CD4-positive, CD25-positive, alpha-beta regulatory T cell (primary cell): Measurements from ENCODE around the gene TMEM132C. TPM values are rescaled to one million over a fixed set of nuclear protein-coding genes. Genes with fewer than 3 reads are reported as not detected.

Experiments
- ATAC-seq, 2 donors: fragments of 150-1000 bp; cut with Tn5 transposase; one replicate each; pipeline ENCODE4 v1.10.0; 2021; ENCODE audit warnings: low read depth in 2 of 2, moderate number of reproducible peaks in 2 of 2, moderate library complexity in 1 of 2
- DNase-seq, 3 donors: peaks; one replicate each; pipeline versions ENCODE4 v3.0.0 to v3.0.0-alpha.2; 2012 to 2022; ENCODE audit warnings: mixed read lengths in 1 of 3
- H3K27ac ChIP-seq: one replicate; pipeline ENCODE4 v1.7.0; 2013; ENCODE audit warnings: mild to moderate bottlenecking, low read length; ENCODE audit not compliant: insufficient read depth, poor library complexity, severe bottlenecking
- H3K27me3 ChIP-seq: one replicate; pipeline ENCODE4 v1.7.0; 2013; ENCODE audit warnings: low read length; ENCODE audit not compliant: control insufficient read depth, insufficient read depth
- H3K36me3 ChIP-seq: one replicate; pipeline ENCODE4 v1.7.0; 2013; ENCODE audit warnings: mild to moderate bottlenecking, low read length, moderate library complexity; ENCODE audit not compliant: control insufficient read depth, insufficient read depth
- H3K4me1 ChIP-seq: 2 replicates; pipeline ENCODE4 v1.7.0; 2013; ENCODE audit warnings: mild to moderate bottlenecking, low read length; ENCODE audit not compliant: insufficient read depth, control insufficient read depth, poor library complexity, severe bottlenecking
- H3K4me3 ChIP-seq: one replicate; pipeline ENCODE4 v1.7.0; 2013; ENCODE audit warnings: low read depth, mild to moderate bottlenecking, low read length, moderate library complexity
- H3K9me3 ChIP-seq, 2 experiments: 1 replicate in 1 of 2; 2 replicates in 1 of 2; pipeline ENCODE4 v1.7.0; 2013; ENCODE audit warnings: low read length in 2 of 2, mild to moderate bottlenecking in 1 of 2, moderate library complexity in 1 of 2; ENCODE audit not compliant: control insufficient read depth in 2 of 2
- H3K27ac Mint-ChIP-seq, 3 donors: one replicate each; pipeline ENCODE4 v1.8.0; 2020 to 2022; ENCODE audit warnings: mild to moderate bottlenecking in 3 of 3, mixed read lengths in 3 of 3, moderate library complexity in 2 of 3
- H3K27me3 Mint-ChIP-seq: one replicate; pipeline ENCODE4 v1.8.0; 2022; ENCODE audit warnings: mild to moderate bottlenecking, mixed read lengths
- H3K36me3 Mint-ChIP-seq: one replicate; pipeline ENCODE4 v1.8.0; 2020; ENCODE audit warnings: mixed read lengths
- H3K4me1 Mint-ChIP-seq, 4 donors: one replicate each; pipeline ENCODE4 v1.8.0; 2020 to 2022; ENCODE audit warnings: mixed read lengths in 4 of 4, mild to moderate bottlenecking in 1 of 4
- H3K4me3 Mint-ChIP-seq, 4 donors: one replicate each; pipeline ENCODE4 v1.8.0; 2020 to 2022; ENCODE audit warnings: mild to moderate bottlenecking in 4 of 4, mixed read lengths in 4 of 4, moderate library complexity in 3 of 4
- H3K9me3 Mint-ChIP-seq, 7 donors: one replicate each; pipeline ENCODE4 v1.8.0; 2020 to 2022; ENCODE audit warnings: mixed read lengths in 7 of 7, mild to moderate bottlenecking in 3 of 7, moderate library complexity in 2 of 7
- polyA plus RNA-seq, 4 donors: library from polyadenylated mRNA; unstranded; fragments of 300-500 nt; fragmentation: Illumina TruSeq; gene quantifications; one replicate each; pipeline ENCODE4 v1.2.3, GENCODE V29; 2021
- total RNA-seq: library from RNA; stranded (reverse); gene quantifications from one replicate; pipeline ENCODE4 v1.2.3, GENCODE V29; 2022

The TMEM132C gene
- total and polyA plus RNA-seq, 5 donors from 2014 or later, result 0.06 TPM; not detected in 4

DNA sequence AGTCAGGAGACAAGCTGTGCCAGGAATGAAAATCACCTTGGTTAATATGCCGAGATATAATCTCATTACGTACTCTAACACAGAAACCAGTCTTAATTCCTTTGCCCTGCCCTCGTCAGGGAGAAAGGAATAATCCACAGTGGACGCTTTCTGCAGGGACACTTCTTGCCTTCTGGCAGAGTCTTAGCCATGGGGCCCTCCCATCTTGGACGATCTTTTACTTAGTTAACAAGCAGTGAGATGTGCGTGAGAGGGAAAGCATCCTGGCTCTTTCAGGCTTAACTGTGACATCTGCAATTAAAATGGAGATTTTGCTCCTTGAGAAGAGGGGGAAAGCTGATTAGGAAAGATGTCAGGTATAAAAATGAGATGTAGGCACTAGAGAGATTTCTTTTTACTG, 246.4 kb downstream of the TMEM132C start:
- DNase-seq (no peak), ATAC-seq (no peak)
- H3K4me3 ChIP-seq, result no peak overlapping the region
- H3K4me3 Mint-ChIP-seq, result no peak overlapping the region
- H3K27ac Mint-ChIP-seq, result no peak overlapping the region
- no peak overlapping the region for H3K27ac ChIP-seq
- H3K36me3 Mint-ChIP-seq, result no peaks in the 10 kb centered on the region
- no peaks in the 10 kb centered on the region for H3K4me1 Mint-ChIP-seq
- peaks cover 0 to 12% (median 5%) of the 10 kb centered on the region in 7 donors for H3K9me3 Mint-ChIP-seq
- no peaks in the 10 kb centered on the region for H3K36me3 ChIP-seq
- no peaks in the 10 kb centered on the region for H3K4me1 ChIP-seq
- H3K9me3 ChIP-seq, result no peaks in the 10 kb centered on the region
- no peaks in the 10 kb centered on the region for H3K27me3 Mint-ChIP-seq
- no peaks in the 10 kb centered on the region for H3K27me3 ChIP-seq

DNA sequence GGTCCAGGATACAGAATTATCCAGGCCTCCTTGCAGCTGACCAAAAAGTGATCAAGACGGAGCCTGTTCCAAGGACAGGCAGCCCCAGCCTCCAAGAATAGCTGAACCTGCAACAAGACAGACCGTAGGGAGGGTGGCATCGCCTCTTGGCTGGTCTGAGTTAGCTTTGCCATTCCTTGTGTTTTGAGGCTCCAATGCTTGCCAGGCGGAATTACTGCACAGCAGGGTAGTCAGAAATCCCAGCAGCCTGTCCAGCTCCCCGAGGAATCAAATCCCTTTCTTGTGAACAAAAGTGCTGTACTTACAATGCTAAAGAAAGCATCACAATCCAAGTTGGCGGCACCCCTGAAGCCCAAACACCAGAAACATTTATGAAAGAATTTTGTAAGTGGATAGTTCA, 246.9 kb downstream of the TMEM132C start:
- Histone ChIP-seq H3K4me1 (no peaks in the 10 kb centered on the region), H3K9me3 (no peaks in the 10 kb centered on the region), H3K4me3 (no peak overlapping the region), H3K27me3 (no peaks in the 10 kb centered on the region), H3K27ac (no peak overlapping the region), H3K36me3 (no peaks in the 10 kb centered on the region)
- no peaks in the 10 kb centered on the region for H3K27me3 Mint-ChIP-seq
- DNase-seq, result no peak
- H3K9me3 Mint-ChIP-seq, result peaks cover 0 to 12% (median 5%) of the 10 kb centered on the region in 7 donors
- no peaks in the 10 kb centered on the region for H3K4me1 Mint-ChIP-seq
- H3K27ac Mint-ChIP-seq, result no peak overlapping the region
- H3K4me3 Mint-ChIP-seq, result no peak overlapping the region
- no peak for ATAC-seq
- no peaks in the 10 kb centered on the region for H3K36me3 Mint-ChIP-seq

DNA sequence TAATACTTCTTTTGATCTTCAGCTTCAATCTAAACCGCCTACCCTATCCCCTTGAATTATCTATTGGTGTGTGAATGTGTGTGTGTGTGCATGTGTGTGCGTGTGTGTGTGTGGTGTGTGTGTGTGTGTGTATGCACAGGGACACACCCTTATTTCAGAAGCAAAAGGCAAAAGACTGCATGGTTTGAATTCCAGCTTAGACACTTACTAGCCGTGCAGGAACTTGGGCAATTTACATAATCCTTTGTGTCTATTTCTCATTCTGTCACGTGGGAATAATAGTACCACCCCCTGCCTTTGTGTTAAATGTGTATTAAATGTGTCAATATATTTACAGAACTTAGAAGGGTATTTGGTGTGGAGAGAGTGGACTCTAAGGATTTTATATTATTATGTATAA, 251.7 kb downstream of the TMEM132C start:
- Histone ChIP-seq H3K36me3 (no peaks in the 10 kb centered on the region), H3K27ac (no peak overlapping the region), H3K4me3 (no peak overlapping the region), H3K27me3 (no peaks in the 10 kb centered on the region), H3K4me1 (no peaks in the 10 kb centered on the region), H3K9me3 (no peaks in the 10 kb centered on the region)
- Mint-ChIP-seq H3K4me3 (no peak overlapping the region), H3K4me1 (no peaks in the 10 kb centered on the region), H3K9me3 (peaks cover 0 to 11% (median 2%) of the 10 kb centered on the region in 7 donors), H3K27ac (no peak overlapping the region), H3K36me3 (no peaks in the 10 kb centered on the region), H3K27me3 (no peaks in the 10 kb centered on the region)
- ATAC-seq (no peak), DNase-seq (no peak)

DNA sequence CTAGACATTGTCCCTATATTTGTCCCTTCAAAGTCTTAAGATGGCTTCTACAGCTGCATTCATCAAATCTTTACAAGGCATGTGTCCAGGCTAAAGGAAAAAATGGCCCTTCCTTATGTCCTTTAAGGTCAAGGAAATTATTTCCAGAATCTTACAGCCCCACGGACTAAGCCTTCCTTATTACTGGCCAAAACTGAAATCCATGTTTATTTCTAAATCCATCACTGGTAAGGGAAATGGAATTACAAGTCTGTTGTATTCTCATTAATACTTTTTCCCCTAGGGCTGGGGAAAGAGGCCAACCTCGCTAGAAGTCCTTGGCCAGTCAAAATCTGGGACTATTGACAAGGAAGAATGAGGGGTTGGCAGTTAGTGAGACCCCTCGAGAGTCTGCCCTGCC, 252.5 kb downstream of the TMEM132C start:
- H3K4me1 Mint-ChIP-seq, result no peaks in the 10 kb centered on the region
- no peak overlapping the region for H3K27ac Mint-ChIP-seq
- peaks cover 0 to 11% (median 2%) of the 10 kb centered on the region in 7 donors for H3K9me3 Mint-ChIP-seq
- no peaks in the 10 kb centered on the region for H3K36me3 Mint-ChIP-seq
- H3K4me1 ChIP-seq, result no peaks in the 10 kb centered on the region
- no peaks in the 10 kb centered on the region for H3K27me3 ChIP-seq
- ATAC-seq (no peak), DNase-seq (no peak)
- H3K27me3 Mint-ChIP-seq, result no peaks in the 10 kb centered on the region
- no peaks in the 10 kb centered on the region for H3K9me3 ChIP-seq
- no peaks in the 10 kb centered on the region for H3K36me3 ChIP-seq
- H3K4me3 ChIP-seq, result no peak overlapping the region
- H3K27ac ChIP-seq, result no peak overlapping the region
- H3K4me3 Mint-ChIP-seq, result no peak overlapping the region

DNA sequence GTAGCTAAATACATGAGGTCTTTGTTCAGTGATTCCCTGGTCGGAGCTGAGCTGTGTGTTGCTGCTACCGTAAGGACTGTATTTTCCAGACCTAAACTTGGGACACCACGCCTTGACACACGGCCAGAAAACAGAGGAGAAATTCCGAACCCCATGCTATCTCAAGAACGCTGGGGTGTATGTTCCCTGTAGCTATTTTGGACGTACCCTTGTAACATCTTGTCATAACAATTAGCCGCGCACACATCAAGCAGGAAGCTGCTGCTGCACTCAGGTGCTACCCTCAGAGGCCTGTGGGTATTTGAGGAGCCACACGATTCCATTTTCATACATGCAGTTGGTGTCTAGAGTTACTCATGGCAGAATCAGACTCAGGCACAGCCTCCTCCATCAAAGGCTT, 255.0 kb downstream of the TMEM132C start:
- H3K36me3 Mint-ChIP-seq, result no peaks in the 10 kb centered on the region
- no peak overlapping the region for H3K4me3 ChIP-seq
- H3K4me3 Mint-ChIP-seq, result no peak overlapping the region
- H3K4me1 Mint-ChIP-seq, result no peaks in the 10 kb centered on the region
- no peaks in the 10 kb centered on the region for H3K27me3 Mint-ChIP-seq
- peaks cover 0 to 11% (median 2%) of the 10 kb centered on the region in 7 donors for H3K9me3 Mint-ChIP-seq
- no peaks in the 10 kb centered on the region for H3K27me3 ChIP-seq
- H3K9me3 ChIP-seq, result no peaks in the 10 kb centered on the region
- H3K27ac Mint-ChIP-seq, result no peak overlapping the region
- H3K4me1 ChIP-seq, result no peaks in the 10 kb centered on the region
- no peak overlapping the region for H3K27ac ChIP-seq
- no peaks in the 10 kb centered on the region for H3K36me3 ChIP-seq
- DNase-seq (no peak), ATAC-seq (no peak)

DNA sequence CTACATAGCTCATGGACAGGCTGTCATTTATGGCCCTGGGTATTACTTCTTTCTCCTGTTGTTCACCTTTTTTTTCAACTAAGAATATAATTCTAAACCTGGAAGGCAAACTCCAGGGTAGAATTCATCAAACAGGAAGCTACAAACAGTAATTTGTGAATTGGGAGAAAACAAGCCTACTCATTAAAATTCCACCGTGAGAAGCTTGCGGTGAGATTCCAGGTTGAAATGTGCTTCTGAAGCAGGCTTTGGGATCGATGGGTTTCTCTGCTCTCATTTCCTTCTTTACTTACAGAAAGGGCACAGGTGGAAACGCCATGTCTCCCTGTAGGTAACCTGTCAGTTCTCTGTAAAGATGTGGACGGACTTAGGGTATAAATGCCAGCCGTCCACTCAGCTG, 257.5 kb downstream of the TMEM132C start:
- Mint-ChIP-seq H3K9me3 (peaks cover 0 to 4% (median 2%) of the 10 kb centered on the region in 7 donors), H3K4me1 (no peaks in the 10 kb centered on the region), H3K36me3 (no peaks in the 10 kb centered on the region), H3K27ac (no peak overlapping the region), H3K27me3 (no peaks in the 10 kb centered on the region), H3K4me3 (no peak overlapping the region)
- H3K9me3 ChIP-seq, result no peaks in the 10 kb centered on the region
- H3K27me3 ChIP-seq, result no peaks in the 10 kb centered on the region
- H3K4me3 ChIP-seq, result no peak overlapping the region
- no peak for ATAC-seq
- H3K4me1 ChIP-seq, result no peaks in the 10 kb centered on the region
- no peak for DNase-seq
- H3K36me3 ChIP-seq, result no peaks in the 10 kb centered on the region
- no peak overlapping the region for H3K27ac ChIP-seq

DNA sequence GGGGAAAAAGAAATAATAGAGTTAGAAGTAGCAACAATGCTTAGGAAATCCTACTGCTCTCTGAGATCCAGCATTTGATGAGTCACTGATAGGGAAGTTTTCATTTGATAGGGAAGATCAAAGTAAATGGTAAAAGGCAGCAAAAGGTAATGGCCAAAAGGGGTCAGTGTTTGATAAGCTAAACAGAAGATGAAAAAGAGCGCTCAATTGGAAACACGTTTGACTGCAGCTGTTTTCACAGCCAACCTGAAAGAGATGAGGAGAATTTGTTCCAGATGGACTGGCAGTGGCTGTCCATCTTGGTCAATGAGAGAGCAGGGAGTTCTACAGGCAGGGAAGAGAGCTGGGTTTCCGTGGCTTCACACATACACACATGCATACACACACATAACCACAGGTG, 264.2 kb downstream of the TMEM132C start:
- H3K4me3 Mint-ChIP-seq, result no peak overlapping the region
- H3K9me3 Mint-ChIP-seq, result peaks cover 0 to 10% (median 0%) of the 10 kb centered on the region in 7 donors
- H3K4me3 ChIP-seq, result no peak overlapping the region
- no peaks in the 10 kb centered on the region for H3K27me3 Mint-ChIP-seq
- H3K36me3 ChIP-seq, result no peaks in the 10 kb centered on the region
- H3K9me3 ChIP-seq, result no peaks in the 10 kb centered on the region
- no peaks in the 10 kb centered on the region for H3K36me3 Mint-ChIP-seq
- peaks cover 10 to 31% (median 14%) of the 10 kb centered on the region in 4 donors for H3K4me1 Mint-ChIP-seq
- DNase-seq (no peak), ATAC-seq (no peak)
- H3K4me1 ChIP-seq, result peaks cover 8% of the 10 kb centered on the region
- no peaks in the 10 kb centered on the region for H3K27me3 ChIP-seq
- no peak overlapping the region for H3K27ac Mint-ChIP-seq
- no peak overlapping the region for H3K27ac ChIP-seq

DNA sequence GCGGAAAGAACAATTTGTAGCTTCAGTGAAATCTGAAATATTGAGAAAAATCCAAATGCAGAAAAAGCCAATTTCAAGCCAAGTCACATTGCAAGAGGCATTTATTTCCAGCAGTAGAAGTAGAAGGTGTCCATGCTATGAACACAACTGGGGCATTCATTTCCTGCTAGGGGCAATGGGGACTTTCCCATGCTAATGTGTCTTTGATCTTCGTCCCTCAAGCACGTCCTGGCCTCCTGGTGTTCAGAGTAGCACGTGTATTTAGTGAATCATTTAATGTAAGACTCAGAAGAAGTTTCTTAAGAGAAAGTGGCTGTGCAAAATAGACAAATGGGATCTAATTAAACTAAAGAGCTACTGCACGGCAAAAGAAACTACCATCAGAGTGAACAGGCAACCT, 267.9 kb downstream of the TMEM132C start:
- H3K27me3 ChIP-seq, result no peaks in the 10 kb centered on the region
- no peak overlapping the region for H3K27ac ChIP-seq
- Mint-ChIP-seq H3K4me1 (peaks cover 10 to 32% (median 14%) of the 10 kb centered on the region in 4 donors), H3K27ac (peak overlapping the region in 1 of 3 donors; percentile 72), H3K27me3 (no peaks in the 10 kb centered on the region), H3K4me3 (peak overlapping the region; percentile 13 to 68 (median 39)), H3K36me3 (no peaks in the 10 kb centered on the region), H3K9me3 (peaks cover 0 to 14% (median 0%) of the 10 kb centered on the region in 7 donors)
- DNase-seq (peak in 2 of 3 donors; percentile 29 to 45), ATAC-seq (peak in 1 of 2 donors; percentile 37)
- no peaks in the 10 kb centered on the region for H3K9me3 ChIP-seq
- H3K4me3 ChIP-seq, result peak overlapping the region; percentile 10
- no peaks in the 10 kb centered on the region for H3K36me3 ChIP-seq
- peaks cover 8% of the 10 kb centered on the region for H3K4me1 ChIP-seq
